GM12874 (cell line): Measurements from ENCODE around the gene BCL11A.

Source experiments
- TF ChIP-seq, protein P1 (sequence below): IDR thresholded peaks from 2 replicates; pipeline ENCODE4 v1.5.1; 2011; ENCODE audit warnings: low read depth, mild to moderate bottlenecking, control low read depth, low read length, moderate library complexity; ENCODE audit not compliant: insufficient read depth

Gene BCL11A

DNA sequence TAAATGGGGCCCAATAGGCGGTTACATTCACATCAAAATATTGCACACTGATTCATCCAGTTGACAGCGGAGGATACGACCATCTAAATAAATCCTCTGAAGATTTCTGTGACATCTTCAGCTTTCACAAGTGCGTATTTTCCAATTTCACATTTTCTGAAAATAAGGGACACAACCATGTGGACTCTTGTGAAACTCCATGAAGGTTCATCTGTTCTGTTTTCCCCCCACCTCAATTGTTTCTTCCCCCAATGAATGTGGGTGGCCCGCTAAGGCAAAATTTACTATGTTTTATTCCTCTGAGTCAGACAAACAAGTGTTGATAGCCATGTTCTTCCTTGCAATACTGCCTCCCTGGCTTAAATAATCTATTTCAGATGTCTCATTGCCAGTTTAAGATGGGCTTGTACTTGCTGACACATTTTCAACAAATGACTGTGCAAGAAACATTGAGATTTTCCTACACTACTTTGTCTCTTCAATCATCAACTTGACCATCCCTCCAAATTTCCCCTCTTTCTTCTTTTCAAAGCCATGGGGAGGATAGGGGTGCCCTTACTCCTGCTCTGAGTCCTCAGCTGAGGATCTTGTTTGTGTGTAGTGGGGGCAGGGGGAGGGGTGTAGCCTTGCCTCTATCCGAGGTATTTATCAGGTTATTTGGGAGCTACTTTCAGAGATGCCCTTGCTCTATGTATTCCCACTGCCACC is 78.2 kb downstream of the BCL11A start:
- TF ChIP-seq, protein P1, sequence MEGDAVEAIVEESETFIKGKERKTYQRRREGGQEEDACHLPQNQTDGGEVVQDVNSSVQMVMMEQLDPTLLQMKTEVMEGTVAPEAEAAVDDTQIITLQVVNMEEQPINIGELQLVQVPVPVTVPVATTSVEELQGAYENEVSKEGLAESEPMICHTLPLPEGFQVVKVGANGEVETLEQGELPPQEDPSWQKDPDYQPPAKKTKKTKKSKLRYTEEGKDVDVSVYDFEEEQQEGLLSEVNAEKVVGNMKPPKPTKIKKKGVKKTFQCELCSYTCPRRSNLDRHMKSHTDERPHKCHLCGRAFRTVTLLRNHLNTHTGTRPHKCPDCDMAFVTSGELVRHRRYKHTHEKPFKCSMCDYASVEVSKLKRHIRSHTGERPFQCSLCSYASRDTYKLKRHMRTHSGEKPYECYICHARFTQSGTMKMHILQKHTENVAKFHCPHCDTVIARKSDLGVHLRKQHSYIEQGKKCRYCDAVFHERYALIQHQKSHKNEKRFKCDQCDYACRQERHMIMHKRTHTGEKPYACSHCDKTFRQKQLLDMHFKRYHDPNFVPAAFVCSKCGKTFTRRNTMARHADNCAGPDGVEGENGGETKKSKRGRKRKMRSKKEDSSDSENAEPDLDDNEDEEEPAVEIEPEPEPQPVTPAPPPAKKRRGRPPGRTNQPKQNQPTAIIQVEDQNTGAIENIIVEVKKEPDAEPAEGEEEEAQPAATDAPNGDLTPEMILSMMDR, result no peak

GRCh38 chr2:60474301-60474700 is 79.2 kb downstream of the BCL11A start:
- TF ChIP-seq, protein P1, result no peak

- TF ChIP-seq, protein P1, result no peak
These were observed 79.9 kb downstream of the BCL11A start for GRCh38 chr2:60473546-60473945.

DNA sequence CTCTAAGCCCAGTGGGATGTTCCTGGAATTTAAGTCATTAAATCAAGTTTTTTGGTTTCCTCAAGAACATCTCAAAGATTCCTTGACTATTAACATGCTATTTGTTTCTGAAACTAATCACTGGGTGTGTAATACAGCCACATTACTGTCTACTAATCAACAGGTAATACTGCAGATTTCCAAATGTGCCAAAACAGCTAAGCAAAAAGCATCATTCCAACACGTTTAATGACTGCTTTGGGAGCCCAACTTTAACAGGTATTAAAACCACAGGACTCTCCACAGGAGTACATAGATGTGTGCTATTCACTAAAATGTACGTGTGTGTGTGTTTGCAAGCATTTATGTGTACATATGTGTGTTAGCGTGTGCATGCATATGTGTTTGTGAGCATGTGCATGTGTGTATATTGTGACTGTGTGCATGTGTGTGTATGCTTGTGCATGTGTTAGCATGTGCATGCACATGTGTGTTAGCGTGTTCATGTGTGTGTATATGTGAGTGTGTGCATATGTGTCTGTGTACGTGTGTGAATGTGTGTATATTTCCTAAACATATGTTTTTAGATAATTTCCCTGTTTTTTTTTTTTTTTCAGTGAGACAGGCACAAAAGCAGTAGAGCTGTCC is 80.7 kb downstream of the BCL11A start:
- TF ChIP-seq, protein P1, result no peak

- TF ChIP-seq, protein P1, result no peak
These were observed 81.4 kb downstream of the BCL11A start for GRCh38 chr2:60472041-60472440.

GRCh38 chr2:60470340-60470739 is 83.1 kb downstream of the BCL11A start:
- TF ChIP-seq, protein P1, result no peak

- TF ChIP-seq, protein P1, result no peak
These were observed 83.7 kb downstream of the BCL11A start for GRCh38 chr2:60469536-60470317.
